ENCODE measurements around the gene RPP14.

RPP14 gene

GRCh38 chr3:58359621-58360020, 53.6 kb downstream of the RPP14 start:
- no peak for FAIRE-seq

- FAIRE-seq: no peak
Measured at GRCh38 chr3:58361866-58362265, 55.8 kb downstream of the RPP14 start.

- FAIRE-seq: no peak
Measured at GRCh38 chr3:58366699-58367098, 60.7 kb downstream of the RPP14 start.

- FAIRE-seq: no peak
Measured at GRCh38 chr3:58369038-58369437, 63.0 kb downstream of the RPP14 start.
